ENCODE measurements around the gene OR14A16.

OR14A16 gene

DNA sequence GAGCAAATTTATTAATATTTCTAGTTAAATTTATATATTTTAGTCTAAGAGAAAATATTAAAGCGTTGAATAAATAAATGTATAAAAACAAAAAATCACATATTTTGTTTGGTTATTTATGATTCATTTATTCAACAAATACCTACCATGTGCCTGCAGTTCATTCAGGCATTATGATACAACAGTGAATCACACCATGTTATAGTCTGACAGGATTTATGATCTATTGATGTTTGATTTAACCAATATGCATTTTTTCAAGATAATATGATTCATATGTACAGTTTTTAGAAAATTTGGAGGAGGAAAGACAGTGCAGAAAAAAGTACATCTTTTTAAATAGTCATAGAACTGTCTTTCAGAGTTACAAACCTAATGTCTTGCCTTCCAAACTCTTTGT lies 25.7 kb upstream of the OR14A16 start:
- no peak for ATAC-seq

DNA sequence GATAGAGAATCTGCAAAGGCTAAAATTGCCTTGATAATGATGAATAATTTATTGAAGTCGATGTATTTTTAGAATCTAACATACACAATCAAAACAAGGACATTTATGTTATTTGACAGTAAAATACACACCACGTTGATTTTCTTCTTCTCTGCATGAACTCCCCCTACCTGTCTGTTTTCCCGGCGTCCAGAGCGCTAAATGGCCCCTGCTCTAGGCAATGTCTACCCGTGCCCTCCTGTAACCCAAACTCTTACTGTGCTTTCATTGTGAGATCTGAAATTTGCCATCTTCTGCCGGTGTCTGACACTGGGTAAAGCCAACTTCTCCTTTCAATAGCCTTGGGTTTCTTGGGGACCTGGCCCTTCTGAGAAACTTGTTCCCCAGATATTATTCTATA lies 24.4 kb upstream of the OR14A16 start:
- TF ChIP-seq ZNF8 (CRISPR knock-in tag; IDR thresholded peaks at IDR 0.05) (no peak), ESRRG (CRISPR knock-in tag; IDR thresholded peaks at IDR 0.05) (no peak), RARB (CRISPR knock-in tag; IDR thresholded peaks at IDR 0.05) (no peak), TOX (CRISPR knock-in tag; IDR thresholded peaks at IDR 0.05; ENCODE audit: borderline replicate concordance) (no peak), OSR1 (CRISPR knock-in tag; IDR thresholded peaks at IDR 0.05) (no peak), CSDC2 (CRISPR knock-in tag; IDR thresholded peaks at IDR 0.05) (no peak), ZFP3 (CRISPR knock-in tag; IDR thresholded peaks at IDR 0.05) (no peak), ARNTL (CRISPR knock-in tag; IDR thresholded peaks at IDR 0.05; ENCODE audit: borderline replicate concordance, low read depth) (no peak), TSHZ2 (CRISPR knock-in tag; IDR thresholded peaks at IDR 0.05) (no peak), PPARA (CRISPR knock-in tag; IDR thresholded peaks at IDR 0.05; ENCODE audit: borderline replicate concordance) (no peak), TCF4 (CRISPR knock-in tag; IDR thresholded peaks at IDR 0.05; ENCODE audit: borderline replicate concordance) (no peak), SNAI2 (CRISPR knock-in tag; IDR thresholded peaks at IDR 0.05) (no peak), ISL1 (CRISPR knock-in tag; IDR thresholded peaks at IDR 0.05) (no peak)
- TF ChIP-seq, protein P1, sequence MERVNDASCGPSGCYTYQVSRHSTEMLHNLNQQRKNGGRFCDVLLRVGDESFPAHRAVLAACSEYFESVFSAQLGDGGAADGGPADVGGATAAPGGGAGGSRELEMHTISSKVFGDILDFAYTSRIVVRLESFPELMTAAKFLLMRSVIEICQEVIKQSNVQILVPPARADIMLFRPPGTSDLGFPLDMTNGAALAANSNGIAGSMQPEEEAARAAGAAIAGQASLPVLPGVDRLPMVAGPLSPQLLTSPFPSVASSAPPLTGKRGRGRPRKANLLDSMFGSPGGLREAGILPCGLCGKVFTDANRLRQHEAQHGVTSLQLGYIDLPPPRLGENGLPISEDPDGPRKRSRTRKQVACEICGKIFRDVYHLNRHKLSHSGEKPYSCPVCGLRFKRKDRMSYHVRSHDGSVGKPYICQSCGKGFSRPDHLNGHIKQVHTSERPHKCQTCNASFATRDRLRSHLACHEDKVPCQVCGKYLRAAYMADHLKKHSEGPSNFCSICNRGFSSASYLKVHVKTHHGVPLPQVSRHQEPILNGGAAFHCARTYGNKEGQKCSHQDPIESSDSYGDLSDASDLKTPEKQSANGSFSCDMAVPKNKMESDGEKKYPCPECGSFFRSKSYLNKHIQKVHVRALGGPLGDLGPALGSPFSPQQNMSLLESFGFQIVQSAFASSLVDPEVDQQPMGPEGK (CRISPR knock-in tag; IDR thresholded peaks at IDR 0.05; ENCODE audit: borderline replicate concordance), result no peak
- ATAC-seq, result no peak

More for the DNA sequence above, 25.7 kb upstream of the OR14A16 start:
- TF ChIP-seq BACH2 (CRISPR knock-in tag; IDR thresholded peaks at IDR 0.05; ENCODE audit: borderline replicate concordance), result no peak
- no peak for TF ChIP-seq ZNF8 (CRISPR knock-in tag; IDR thresholded peaks at IDR 0.05)
- no peak for TF ChIP-seq ZFP3 (CRISPR knock-in tag; IDR thresholded peaks at IDR 0.05)
- TF ChIP-seq SNAI2 (CRISPR knock-in tag; IDR thresholded peaks at IDR 0.05), result no peak
- TF ChIP-seq CSRNP3 (CRISPR knock-in tag; IDR thresholded peaks at IDR 0.05), result no peak
- TF ChIP-seq, protein P2, sequence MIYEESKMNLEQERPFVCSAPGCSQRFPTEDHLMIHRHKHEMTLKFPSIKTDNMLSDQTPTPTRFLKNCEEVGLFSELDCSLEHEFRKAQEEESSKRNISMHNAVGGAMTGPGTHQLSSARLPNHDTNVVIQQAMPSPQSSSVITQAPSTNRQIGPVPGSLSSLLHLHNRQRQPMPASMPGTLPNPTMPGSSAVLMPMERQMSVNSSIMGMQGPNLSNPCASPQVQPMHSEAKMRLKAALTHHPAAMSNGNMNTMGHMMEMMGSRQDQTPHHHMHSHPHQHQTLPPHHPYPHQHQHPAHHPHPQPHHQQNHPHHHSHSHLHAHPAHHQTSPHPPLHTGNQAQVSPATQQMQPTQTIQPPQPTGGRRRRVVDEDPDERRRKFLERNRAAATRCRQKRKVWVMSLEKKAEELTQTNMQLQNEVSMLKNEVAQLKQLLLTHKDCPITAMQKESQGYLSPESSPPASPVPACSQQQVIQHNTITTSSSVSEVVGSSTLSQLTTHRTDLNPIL (CRISPR knock-in tag; IDR thresholded peaks at IDR 0.05; ENCODE audit: low read depth), result no peak
- no peak for TF ChIP-seq PPARA (CRISPR knock-in tag; IDR thresholded peaks at IDR 0.05; ENCODE audit: borderline replicate concordance)
- TF ChIP-seq ZFP30 (CRISPR knock-in tag; IDR thresholded peaks at IDR 0.05), result no peak
- no peak for TF ChIP-seq OSR1 (CRISPR knock-in tag; IDR thresholded peaks at IDR 0.05)
- TF ChIP-seq ESRRG (CRISPR knock-in tag; IDR thresholded peaks at IDR 0.05), result no peak
- TF ChIP-seq RARB (CRISPR knock-in tag; IDR thresholded peaks at IDR 0.05), result no peak
- TF ChIP-seq, protein P1 (CRISPR knock-in tag; IDR thresholded peaks at IDR 0.05; ENCODE audit: borderline replicate concordance), result no peak

DNA sequence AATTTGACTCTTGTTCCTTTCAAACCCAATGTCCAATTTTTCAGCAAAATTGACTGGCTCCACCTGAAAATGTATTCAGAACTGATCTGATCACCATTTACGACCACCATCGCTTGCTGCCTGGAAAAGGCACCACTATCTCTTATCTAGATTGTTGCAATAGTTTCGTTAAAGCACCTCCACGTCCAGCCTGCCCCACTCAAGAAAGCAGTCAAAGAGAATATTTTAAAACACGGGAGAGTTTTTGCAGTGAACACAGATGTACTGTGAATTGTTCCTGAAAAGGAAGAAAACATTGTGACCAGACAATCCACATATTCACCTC lies 21.7 kb upstream of the OR14A16 start:
- no peak for ATAC-seq
- TF ChIP-seq ARNTL (CRISPR knock-in tag; IDR thresholded peaks at IDR 0.05; ENCODE audit: borderline replicate concordance, low read depth) (no peak), ZNF70 (CRISPR knock-in tag; IDR thresholded peaks at IDR 0.05) (no peak), ESRRG (CRISPR knock-in tag; IDR thresholded peaks at IDR 0.05) (no peak), SNAI2 (CRISPR knock-in tag; IDR thresholded peaks at IDR 0.05) (no peak), ISL1 (CRISPR knock-in tag; IDR thresholded peaks at IDR 0.05) (no peak), ZNF8 (CRISPR knock-in tag; IDR thresholded peaks at IDR 0.05) (no peak), TOX (CRISPR knock-in tag; IDR thresholded peaks at IDR 0.05; ENCODE audit: borderline replicate concordance) (no peak), TSHZ2 (CRISPR knock-in tag; IDR thresholded peaks at IDR 0.05) (no peak), TCF4 (CRISPR knock-in tag; IDR thresholded peaks at IDR 0.05; ENCODE audit: borderline replicate concordance) (no peak), CSRNP3 (CRISPR knock-in tag; IDR thresholded peaks at IDR 0.05) (no peak), ZNF565 (CRISPR knock-in tag; conservative IDR thresholded peaks at IDR 0.05; ENCODE audit: low read depth) (no peak), OSR1 (CRISPR knock-in tag; IDR thresholded peaks at IDR 0.05) (no peak)
- TF ChIP-seq, protein P1 (CRISPR knock-in tag; IDR thresholded peaks at IDR 0.05; ENCODE audit: borderline replicate concordance), result no peak

Measured in SK-N-SH treated with all-trans-retinoic acid at 6 μM for 48 hours (cell line).